ENCODE data around the gene CCL7.

- no peak for TF ChIP-seq CTCF (conservative IDR thresholded peaks at IDR 0.05; ENCODE audit: low read depth, low read length)
- TF ChIP-seq POLR2A (IDR thresholded peaks at IDR 0.05; ENCODE audit: low read depth, low read length): no peak
Measured at GRCh38 chr17:34242587-34243363, 27.2 kb upstream of the CCL7 start.
